ENCODE data around the gene KRTAP4-11. TPM values are rescaled to one million over a fixed set of nuclear protein-coding genes. Genes with fewer than 3 reads are reported as not detected.

Gene KRTAP4-11
- not detected in 2 replicates for total RNA-seq (ENCODE audit: low replicate concordance)

DNA sequence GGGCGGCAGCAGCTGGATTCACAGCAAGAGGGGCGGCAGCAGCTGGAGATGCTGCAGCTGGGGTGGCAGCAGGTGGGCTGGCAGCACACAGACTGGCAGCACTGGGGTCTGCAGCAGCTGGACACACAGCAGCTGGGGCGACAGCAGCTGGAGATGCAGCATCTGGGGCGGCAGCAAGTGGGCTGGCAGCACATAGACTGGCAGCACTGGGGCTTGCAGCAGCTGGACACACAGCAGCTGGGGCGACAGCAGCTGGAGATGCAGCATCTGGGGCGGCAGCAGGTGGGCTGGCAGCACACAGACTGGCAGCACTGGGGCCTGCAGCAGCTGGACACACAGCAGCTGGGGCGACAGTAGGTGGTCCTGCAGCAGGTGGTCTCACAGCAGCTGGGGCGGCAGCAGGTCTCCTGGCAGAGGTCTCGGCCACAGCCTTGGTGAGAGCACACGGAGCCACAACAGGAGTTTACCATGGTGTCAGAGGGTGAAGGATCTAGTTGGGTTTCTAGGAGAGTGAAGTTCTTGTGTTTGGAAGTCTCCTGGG lies at the start of gene KRTAP4-11:
Gene KRTAP4-11, minus strand, starts transcription at position 528 of the 541 bp plus-strand sequence. Its CDS starts 58 bp downstream, at position 470.

DNA sequence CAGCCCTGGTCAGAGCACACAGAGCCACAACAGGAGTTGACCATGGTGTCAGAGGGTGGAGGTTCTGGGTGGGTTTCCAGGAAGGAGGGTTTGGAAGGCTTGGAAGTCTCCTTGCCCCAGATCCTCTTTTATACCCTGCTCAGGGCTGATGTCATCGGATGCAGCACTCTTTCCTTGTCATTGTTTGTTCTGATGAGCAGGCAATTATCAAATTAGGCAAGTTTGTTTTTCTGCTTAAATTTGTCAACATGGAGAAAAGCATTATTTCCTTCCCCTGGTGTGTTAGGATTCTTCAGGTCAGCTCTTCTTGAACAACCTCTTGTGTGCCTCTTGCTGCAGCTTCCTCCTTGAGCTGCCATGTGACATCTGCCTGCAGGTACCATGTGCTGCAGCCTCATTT lies 42.5 kb upstream of the KRTAP4-11 start, which contains the start of gene KRTAP4-4:
Gene KRTAP4-4, minus strand, starts transcription at position 101 of the 400 bp plus-strand sequence. Its CDS starts 57 bp downstream, at position 44.

GRCh38 chr17:41149652-41149985 lies 31.4 kb upstream of the KRTAP4-11 start, which contains the start of gene KRTAP4-5:
Gene KRTAP4-5, minus strand, starts transcription at chr17:41149825. Its CDS starts 58 bp downstream, at chr17:41149767.

DNA sequence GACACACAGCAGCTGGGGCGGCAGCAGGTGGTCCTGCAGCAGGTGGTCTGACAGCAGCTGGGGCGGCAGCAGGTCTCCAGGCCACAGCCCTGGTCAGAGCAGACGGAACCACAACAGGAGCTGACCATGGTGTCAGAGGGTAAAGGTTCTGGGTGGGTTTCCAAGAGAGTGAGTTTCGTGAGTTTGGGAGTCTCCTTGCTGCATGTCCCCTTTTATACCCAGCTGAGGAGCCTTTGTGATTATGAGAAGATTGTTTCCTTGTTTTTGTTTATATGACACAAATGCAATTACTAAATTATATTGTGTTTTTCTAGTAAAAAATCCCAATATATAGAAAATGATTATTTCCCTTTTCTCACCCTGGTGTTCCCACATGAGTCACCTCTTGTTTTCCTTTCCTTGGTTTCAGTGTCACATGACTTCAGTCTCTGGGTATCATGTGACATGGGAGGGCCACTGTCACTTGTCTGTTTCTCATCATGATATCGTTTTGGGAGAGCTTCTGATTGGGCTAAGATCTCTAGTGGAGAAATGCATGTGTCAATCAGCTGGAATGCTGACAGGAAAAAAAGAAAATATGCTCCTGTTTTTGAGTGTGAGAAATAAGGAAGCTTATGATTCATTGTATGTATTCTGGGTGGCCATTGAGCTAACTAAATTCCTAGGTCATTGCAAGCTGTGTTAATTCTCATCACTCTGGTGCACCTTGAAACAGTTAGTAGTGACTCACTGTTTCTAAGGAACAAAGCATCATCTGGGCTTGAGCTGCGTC lies 22.4 kb upstream of the KRTAP4-11 start, which contains the start of gene KRTAP4-6:
Gene KRTAP4-6, minus strand, starts transcription at position 185 of the 772 bp plus-strand sequence. Its CDS starts 57 bp downstream, at position 128.

DNA sequence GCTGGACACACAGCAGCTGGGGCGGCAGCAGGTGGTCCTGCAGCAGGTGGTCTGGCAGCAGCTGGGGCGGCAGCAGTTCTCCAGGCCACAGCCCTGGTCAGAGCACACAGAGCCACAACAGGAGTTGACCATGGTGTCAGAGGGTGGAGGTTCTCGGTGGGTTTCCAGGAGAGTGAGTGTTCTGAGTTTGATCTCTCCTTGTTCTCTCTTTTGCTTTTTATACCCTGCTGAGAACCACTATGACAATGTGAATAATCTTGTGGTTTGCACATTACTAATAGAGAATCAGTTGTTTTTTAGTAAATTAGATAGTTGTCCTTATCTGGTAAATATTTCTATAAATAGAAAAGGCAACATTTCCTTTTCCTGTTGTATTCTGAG lies 5.8 kb upstream of the KRTAP4-11 start, which contains the start of gene KRTAP4-12:
Gene KRTAP4-12, minus strand, starts transcription at position 192 of the 381 bp plus-strand sequence. Its CDS starts 60 bp downstream, at position 132.

DNA sequence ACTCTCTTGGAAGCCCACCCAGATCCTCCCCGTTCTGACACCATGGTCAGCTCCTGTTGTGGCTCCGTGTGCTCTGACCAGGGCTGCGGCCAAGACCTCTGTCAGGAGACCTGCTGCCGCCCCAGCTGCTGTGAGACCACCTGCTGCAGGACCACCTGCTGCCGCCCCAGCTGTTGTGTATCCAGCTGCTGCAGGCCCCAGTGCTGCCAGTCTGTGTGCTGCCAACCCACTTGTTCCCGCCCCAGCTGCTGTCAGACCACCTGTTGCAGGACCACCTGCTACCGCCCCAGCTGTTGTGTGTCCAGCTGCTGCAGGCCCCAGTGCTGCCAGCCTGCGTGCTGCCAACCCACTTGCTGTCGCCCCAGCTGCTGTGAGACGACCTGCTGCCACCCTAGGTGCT lies 12.8 kb downstream of the KRTAP4-11 start, which contains the start of gene KRTAP4-9:
Gene KRTAP4-9, plus strand, starts transcription at position 43 of the 400 bp plus-strand sequence. Its CDS starts 0 bp downstream, at position 43.

GRCh38 chr17:41101586-41102259 lies 16.4 kb downstream of the KRTAP4-11 start, which contains the start of gene KRTAP4-16:
Gene KRTAP4-16, minus strand, starts transcription at chr17:41102209. Its CDS starts 0 bp downstream, at chr17:41102209.

DNA sequence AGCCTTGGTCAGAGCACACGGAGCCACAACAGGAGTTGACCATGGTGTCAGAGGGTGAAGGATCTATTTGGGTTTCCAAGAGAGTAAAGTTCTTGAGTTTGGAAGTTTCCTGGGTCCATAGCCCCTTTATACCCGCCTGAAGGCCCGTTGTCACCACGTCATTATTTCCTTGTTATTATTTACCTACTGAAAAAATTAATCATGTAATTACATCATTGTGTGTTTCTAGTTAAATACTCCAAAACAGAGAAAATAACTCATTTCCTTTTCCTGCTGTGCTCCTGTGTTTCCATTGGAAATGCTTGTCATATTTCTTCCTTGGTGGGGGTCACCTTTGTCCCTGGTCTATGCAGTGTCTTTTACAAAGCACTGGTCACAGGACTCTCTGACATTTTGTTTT lies 20.1 kb downstream of the KRTAP4-11 start, which contains the start of gene KRTAP4-8:
Gene KRTAP4-8, minus strand, starts transcription at position 101 of the 400 bp plus-strand sequence. Its CDS starts 58 bp downstream, at position 43.

GRCh38 chr17:41084100-41084856 lies 33.9 kb downstream of the KRTAP4-11 start, which contains the start of gene KRTAP4-7:
Gene KRTAP4-7, plus strand, starts transcription at chr17:41084150. Its CDS starts 57 bp downstream, at chr17:41084207.

Other genes with a start within 250 kb of the KRTAP4-11 start
- not detected in 2 replicates for gene KRT20, start 233.1 kb downstream of the KRTAP4-11 start, total RNA-seq (ENCODE audit: low replicate concordance)
- not detected in 2 replicates for gene KRT23, start 180.7 kb downstream of the KRTAP4-11 start, total RNA-seq (ENCODE audit: low replicate concordance)
- gene KRT39, start 151.4 kb downstream of the KRTAP4-11 start, total RNA-seq (ENCODE audit: low replicate concordance): 0.12 TPM in 1 of 2 replicates, not detected in the other
- not detected in 2 replicates for gene KRT40, start 134.0 kb downstream of the KRTAP4-11 start, total RNA-seq (ENCODE audit: low replicate concordance)
- gene KRTAP3-3, start 124.2 kb downstream of the KRTAP4-11 start, total RNA-seq (ENCODE audit: low replicate concordance): not detected in 2 replicates
- gene KRTAP3-2, start 118.5 kb downstream of the KRTAP4-11 start, total RNA-seq (ENCODE audit: low replicate concordance): not detected in 2 replicates
- not detected in 2 replicates for gene KRTAP3-1, start 109.2 kb downstream of the KRTAP4-11 start, total RNA-seq (ENCODE audit: low replicate concordance)
- gene KRTAP1-5, start 91.2 kb downstream of the KRTAP4-11 start, total RNA-seq (ENCODE audit: low replicate concordance): not detected in 2 replicates
- gene KRTAP1-4, start 88.2 kb downstream of the KRTAP4-11 start, total RNA-seq (ENCODE audit: low replicate concordance): not detected in 2 replicates
- not detected in 2 replicates for gene KRTAP1-3, start 83.5 kb downstream of the KRTAP4-11 start, total RNA-seq (ENCODE audit: low replicate concordance)
- not detected in 2 replicates for gene KRTAP1-1, start 76.9 kb downstream of the KRTAP4-11 start, total RNA-seq (ENCODE audit: low replicate concordance)
- not detected in 2 replicates for gene KRTAP2-1, start 71.1 kb downstream of the KRTAP4-11 start, total RNA-seq (ENCODE audit: low replicate concordance)
- not detected in 2 replicates for gene KRTAP2-2, start 63.1 kb downstream of the KRTAP4-11 start, total RNA-seq (ENCODE audit: low replicate concordance)
- gene KRTAP2-3, start 58.3 kb downstream of the KRTAP4-11 start, total RNA-seq (ENCODE audit: low replicate concordance): not detected in 2 replicates
- gene KRTAP2-4, start 52.5 kb downstream of the KRTAP4-11 start, total RNA-seq (ENCODE audit: low replicate concordance): not detected in 2 replicates
- gene KRTAP4-7, start 34.2 kb downstream of the KRTAP4-11 start, total RNA-seq (ENCODE audit: low replicate concordance): not detected in 2 replicates
- gene KRTAP4-8, start 20.2 kb downstream of the KRTAP4-11 start, total RNA-seq (ENCODE audit: low replicate concordance): not detected in 2 replicates
- gene KRTAP4-16, start 16.2 kb downstream of the KRTAP4-11 start, total RNA-seq (ENCODE audit: low replicate concordance): not detected in 2 replicates
- not detected in 2 replicates for gene KRTAP4-9, start 13.0 kb downstream of the KRTAP4-11 start, total RNA-seq (ENCODE audit: low replicate concordance)
- not detected in 2 replicates for gene KRTAP4-12, start 5.8 kb upstream of the KRTAP4-11 start, total RNA-seq (ENCODE audit: low replicate concordance)
- gene KRTAP4-6, start 22.2 kb upstream of the KRTAP4-11 start, total RNA-seq (ENCODE audit: low replicate concordance): not detected in 2 replicates
- gene KRTAP4-5, start 31.5 kb upstream of the KRTAP4-11 start, total RNA-seq (ENCODE audit: low replicate concordance): not detected in 2 replicates
- gene KRTAP4-4, start 42.4 kb upstream of the KRTAP4-11 start, total RNA-seq (ENCODE audit: low replicate concordance): not detected in 2 replicates
- gene KRTAP4-3, start 49.8 kb upstream of the KRTAP4-11 start, total RNA-seq (ENCODE audit: low replicate concordance): not detected in 2 replicates
- not detected in 2 replicates for gene KRTAP4-2, start 59.8 kb upstream of the KRTAP4-11 start, total RNA-seq (ENCODE audit: low replicate concordance)
- not detected in 2 replicates for gene KRTAP4-1, start 66.5 kb upstream of the KRTAP4-11 start, total RNA-seq (ENCODE audit: low replicate concordance)
- gene KRTAP9-1, start 71.5 kb upstream of the KRTAP4-11 start, total RNA-seq (ENCODE audit: low replicate concordance): not detected in 2 replicates
- gene KRTAP9-2, start 108.3 kb upstream of the KRTAP4-11 start, total RNA-seq (ENCODE audit: low replicate concordance): not detected in 2 replicates
- not detected in 2 replicates for gene KRTAP9-3, start 114.1 kb upstream of the KRTAP4-11 start, total RNA-seq (ENCODE audit: low replicate concordance)
- not detected in 2 replicates for gene KRTAP9-8, start 119.6 kb upstream of the KRTAP4-11 start, total RNA-seq (ENCODE audit: low replicate concordance)
- gene KRTAP9-4, start 131.3 kb upstream of the KRTAP4-11 start, total RNA-seq (ENCODE audit: low replicate concordance): not detected in 2 replicates
- not detected in 2 replicates for gene KRTAP9-9, start 137.0 kb upstream of the KRTAP4-11 start, total RNA-seq (ENCODE audit: low replicate concordance)
- gene KRTAP9-6, start 147.0 kb upstream of the KRTAP4-11 start, total RNA-seq (ENCODE audit: low replicate concordance): not detected in 2 replicates
- gene KRTAP9-7, start 157.3 kb upstream of the KRTAP4-11 start, total RNA-seq (ENCODE audit: low replicate concordance): not detected in 2 replicates
- gene KRTAP29-1, start 184.5 kb upstream of the KRTAP4-11 start, total RNA-seq (ENCODE audit: low replicate concordance): not detected in 2 replicates
- gene KRTAP16-1, start 190.9 kb upstream of the KRTAP4-11 start, total RNA-seq (ENCODE audit: low replicate concordance): not detected in 2 replicates
- not detected in 2 replicates for gene KRTAP17-1, start 197.3 kb upstream of the KRTAP4-11 start, total RNA-seq (ENCODE audit: low replicate concordance)
- gene KRT33A, start 232.5 kb upstream of the KRTAP4-11 start, total RNA-seq (ENCODE audit: low replicate concordance): not detected in 2 replicates

Data from smooth muscle cell of the coronary artery (primary cell).